NB4 (cell line): ENCODE data around the gene NOLC1.

Experiments
- DNase-seq: peaks from one replicate; pipeline ENCODE4 v3.0.0; 2010; ENCODE audit warnings: low read depth
- H3K4me3 ChIP-seq: one replicate; pipeline ENCODE4 v1.5.1; 2011; ENCODE audit warnings: mild to moderate bottlenecking, low read depth, low read length, moderate library complexity
- MYC ChIP-seq: IDR thresholded peaks from 2 replicates; pipeline ENCODE4 v1.6.1; 2011; ENCODE audit warnings: low read depth, low read length
- POLR2A ChIP-seq: IDR thresholded peaks from 2 replicates; pipeline ENCODE4 v1.6.1; 2011; ENCODE audit warnings: mild to moderate bottlenecking; ENCODE audit not compliant: insufficient read length; ENCODE audit errors: extremely low read depth
- TF ChIP-seq, protein P1 (sequence below): IDR thresholded peaks from one replicate; pipeline ENCODE4 v1.5.1; 2012; ENCODE audit warnings: low read depth, low read length
- TF ChIP-seq, protein P2 (sequence below): IDR thresholded peaks from 2 replicates; pipeline ENCODE4 v1.6.1; 2011; ENCODE audit warnings: low read depth, low read length

Gene NOLC1

DNA sequence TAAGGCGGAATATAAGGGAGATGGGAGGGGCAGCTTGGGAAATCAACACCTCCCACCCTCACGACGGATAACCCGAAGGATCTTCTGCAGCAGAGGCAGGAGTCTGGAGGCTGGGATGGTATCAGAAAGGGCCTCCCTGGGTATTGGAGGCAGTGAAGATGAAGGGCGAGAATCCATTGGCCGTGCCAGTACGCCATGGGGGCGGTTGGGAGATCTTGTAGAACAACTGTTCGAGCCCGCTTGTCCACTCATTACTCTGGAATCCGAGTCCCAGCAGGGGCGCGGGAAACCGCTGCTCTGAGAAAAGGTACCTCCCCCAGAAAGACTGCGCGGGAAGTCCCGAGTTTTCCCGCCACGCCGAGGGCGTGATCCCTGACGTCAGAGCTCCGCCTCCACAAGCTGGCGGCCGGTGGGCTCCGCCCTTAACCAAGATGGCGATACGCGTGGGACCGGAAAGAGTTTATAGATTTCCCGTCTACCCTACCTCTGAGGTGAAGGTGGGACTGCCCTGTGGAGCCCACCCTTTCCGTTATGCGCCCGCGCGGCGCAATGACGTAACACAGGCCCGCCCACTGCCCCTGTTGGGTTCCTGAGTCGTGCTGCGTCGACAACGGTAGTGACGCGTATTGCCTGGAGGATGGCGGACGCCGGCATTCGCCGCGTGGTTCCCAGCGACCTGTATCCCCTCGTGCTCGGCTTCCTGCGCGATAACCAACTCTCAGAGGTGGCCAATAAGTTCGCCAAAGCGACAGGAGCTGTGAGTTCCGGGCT, at the start of gene NOLC1:
Gene NOLC1 (plus strand): TSS at position 616 of the 771 bp plus-strand sequence. CDS start 22 bp downstream, at position 638.
- DNase-seq: peak; percentile 100
- H3K4me3 ChIP-seq: peak within 1 kb of the TSS; percentile 99
- TF ChIP-seq, protein P1, sequence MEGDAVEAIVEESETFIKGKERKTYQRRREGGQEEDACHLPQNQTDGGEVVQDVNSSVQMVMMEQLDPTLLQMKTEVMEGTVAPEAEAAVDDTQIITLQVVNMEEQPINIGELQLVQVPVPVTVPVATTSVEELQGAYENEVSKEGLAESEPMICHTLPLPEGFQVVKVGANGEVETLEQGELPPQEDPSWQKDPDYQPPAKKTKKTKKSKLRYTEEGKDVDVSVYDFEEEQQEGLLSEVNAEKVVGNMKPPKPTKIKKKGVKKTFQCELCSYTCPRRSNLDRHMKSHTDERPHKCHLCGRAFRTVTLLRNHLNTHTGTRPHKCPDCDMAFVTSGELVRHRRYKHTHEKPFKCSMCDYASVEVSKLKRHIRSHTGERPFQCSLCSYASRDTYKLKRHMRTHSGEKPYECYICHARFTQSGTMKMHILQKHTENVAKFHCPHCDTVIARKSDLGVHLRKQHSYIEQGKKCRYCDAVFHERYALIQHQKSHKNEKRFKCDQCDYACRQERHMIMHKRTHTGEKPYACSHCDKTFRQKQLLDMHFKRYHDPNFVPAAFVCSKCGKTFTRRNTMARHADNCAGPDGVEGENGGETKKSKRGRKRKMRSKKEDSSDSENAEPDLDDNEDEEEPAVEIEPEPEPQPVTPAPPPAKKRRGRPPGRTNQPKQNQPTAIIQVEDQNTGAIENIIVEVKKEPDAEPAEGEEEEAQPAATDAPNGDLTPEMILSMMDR: no peak
- TF ChIP-seq MYC (peak; percentile 97; the same call in 1 of the 2 replicates), POLR2A (peak; percentile 97)
- TF ChIP-seq, protein P2, sequence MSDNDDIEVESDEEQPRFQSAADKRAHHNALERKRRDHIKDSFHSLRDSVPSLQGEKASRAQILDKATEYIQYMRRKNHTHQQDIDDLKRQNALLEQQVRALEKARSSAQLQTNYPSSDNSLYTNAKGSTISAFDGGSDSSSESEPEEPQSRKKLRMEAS: peak; percentile 94

DNA sequence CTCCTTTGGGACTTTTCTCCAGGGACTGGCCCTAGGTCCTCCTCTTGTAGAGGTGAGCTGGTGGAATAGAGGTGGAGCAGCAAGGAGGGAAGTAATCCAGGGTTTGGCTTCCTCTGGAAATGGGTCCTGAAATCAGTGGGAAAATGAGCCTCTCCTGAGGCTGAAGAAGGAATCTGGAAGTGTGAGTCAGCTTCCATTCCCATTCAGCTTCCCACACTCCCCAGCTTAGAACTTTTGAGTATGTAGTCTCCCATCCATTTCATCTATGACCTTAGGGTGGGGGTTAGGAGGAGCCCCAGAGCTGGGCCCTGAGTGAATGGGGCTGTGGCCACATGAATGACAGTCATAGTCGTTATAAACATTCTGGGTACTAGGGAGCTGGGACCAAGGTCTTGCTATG, 49.8 kb upstream of the NOLC1 start:
- no peak for TF ChIP-seq POLR2A
- TF ChIP-seq, protein P1: no peak
- no peak for TF ChIP-seq MYC
- TF ChIP-seq, protein P2: no peak
- no peak for DNase-seq
- H3K4me3 ChIP-seq: no peak overlapping the region

DNA sequence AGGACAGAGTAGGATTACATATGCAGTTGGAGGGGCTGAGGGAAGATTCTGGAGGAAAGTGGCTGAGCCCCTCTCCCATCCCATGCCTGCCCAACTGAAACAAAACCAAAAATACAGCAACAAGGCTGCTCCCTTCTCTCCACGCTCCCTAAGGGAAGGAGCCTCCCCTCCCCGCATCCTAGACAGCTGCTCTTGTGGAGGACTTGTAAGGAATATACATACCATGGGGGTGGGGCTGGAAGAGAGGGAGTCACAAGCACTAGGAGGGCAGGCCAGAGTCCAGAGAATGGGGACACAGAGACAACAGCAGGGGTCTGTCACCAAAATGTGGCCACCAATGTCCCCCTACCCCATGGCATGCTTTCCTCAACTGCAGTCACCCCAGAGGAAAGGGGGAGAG, 45.2 kb upstream of the NOLC1 start:
- DNase-seq: no peak
- no peak overlapping the region for H3K4me3 ChIP-seq
- TF ChIP-seq, protein P1: no peak
- TF ChIP-seq MYC: no peak
- TF ChIP-seq POLR2A: no peak

DNA sequence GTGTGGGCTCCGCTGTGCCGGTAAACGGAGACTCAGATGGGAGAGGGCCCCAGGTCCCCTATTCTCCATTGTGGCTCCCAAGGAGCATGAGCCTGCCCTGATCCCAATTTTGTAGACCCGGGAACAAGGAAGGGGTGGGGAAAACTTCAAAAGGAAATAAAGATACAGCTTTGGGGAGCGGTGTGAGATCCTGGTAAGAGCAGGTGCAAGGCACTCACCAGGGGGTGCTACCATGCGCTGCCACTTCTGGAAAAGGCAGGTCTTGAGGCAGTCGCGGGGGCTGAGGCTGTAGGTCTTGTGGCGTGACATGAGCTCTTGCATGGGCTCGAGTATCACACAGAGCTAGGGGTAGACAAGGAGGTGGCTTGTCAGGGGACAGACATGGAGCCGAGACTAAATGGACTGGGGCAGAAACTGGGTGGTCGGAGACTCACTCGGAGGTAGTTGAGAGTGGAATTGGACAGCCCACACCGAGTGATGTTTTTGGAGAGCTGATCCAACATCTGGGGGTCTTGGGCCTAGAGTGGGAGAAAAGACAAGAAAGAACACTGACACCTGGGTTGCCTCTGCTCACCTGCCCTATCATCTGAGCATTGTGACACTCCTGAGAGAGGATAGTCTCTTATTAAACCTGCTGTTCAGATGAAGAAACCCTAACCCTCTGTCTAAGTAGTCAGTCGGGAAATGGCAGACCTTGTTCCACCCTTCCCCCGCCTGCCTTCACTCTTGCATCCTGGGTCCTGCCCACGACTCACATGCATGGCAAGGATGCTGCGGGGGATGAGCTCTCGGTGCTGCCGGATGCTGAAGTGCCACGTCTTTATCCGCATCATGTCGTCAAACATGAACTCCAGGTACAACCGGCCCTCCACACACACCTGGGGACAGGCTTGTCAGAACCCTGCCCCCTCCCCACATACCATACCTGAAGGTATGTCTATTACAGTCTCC, 42.7 kb upstream of the NOLC1 start:
- no peak for TF ChIP-seq MYC
- TF ChIP-seq, protein P2: no peak
- TF ChIP-seq, protein P1: no peak
- no peak for TF ChIP-seq POLR2A
- no peak for DNase-seq
- H3K4me3 ChIP-seq: no peak overlapping the region

DNA sequence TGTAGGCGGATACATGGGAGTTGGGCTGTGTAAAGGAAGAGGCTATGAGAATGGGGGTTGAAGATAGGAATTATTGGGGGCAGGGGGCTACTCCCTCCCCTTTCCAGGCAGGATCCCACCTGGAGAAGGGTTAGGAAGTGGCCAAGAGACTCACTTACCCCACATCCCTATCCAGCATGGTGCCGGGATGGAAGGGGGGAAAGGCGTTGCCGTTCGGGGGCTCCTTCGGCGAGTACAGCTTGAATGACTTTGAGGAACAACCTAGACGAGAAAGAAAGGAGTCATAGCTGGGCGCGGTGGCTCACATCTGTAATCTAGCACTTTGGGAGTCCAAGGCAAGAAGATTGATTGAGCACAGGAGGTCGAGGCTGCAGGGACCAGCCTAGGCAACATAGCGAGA, 40.9 kb upstream of the NOLC1 start:
- no peak for DNase-seq
- TF ChIP-seq MYC (no peak), POLR2A (no peak)
- TF ChIP-seq, protein P2: no peak
- TF ChIP-seq, protein P1: no peak
- no peak overlapping the region for H3K4me3 ChIP-seq
